Measurements from ENCODE around the gene ADGRE1. TPM values are rescaled to one million over a fixed set of nuclear protein-coding genes. Genes with fewer than 3 reads are reported as not detected.

The ADGRE1 gene
- total and polyA plus RNA-seq, 2 of the 8 experiments (the other 6 are each of a cell fraction or from before 2014, with no cell fraction given) = not detected

GRCh38 chr19:6916952-6917351 lies 29.6 kb downstream of the ADGRE1 start:
- Histone ChIP-seq H2BK20ac (ENCODE audit: low read length) (no peak overlapping the region), H3K36me3 (ENCODE audit: control insufficient read depth in 2 of 4, insufficient read depth in 4 of 4, low read length in 3 of 4) (no peaks in the 10 kb centered on the region), H3K4me1 (replicated peaks in 1 of 4; ENCODE audit: control insufficient read depth in 3 of 4, insufficient read depth in 4 of 4, low read length in 3 of 4) (no peaks in the 10 kb centered on the region), H2AK5ac (ENCODE audit: low read depth, low read length) (no peak overlapping the region), H4K8ac (ENCODE audit: extremely low read depth, insufficient read depth, low read length) (no peak overlapping the region), H3K9ac (replicated peaks in 1 of 4; ENCODE audit: extremely low read depth in 1 of 4, low read depth in 3 of 4, low read length in 3 of 4) (no peak overlapping the region), H2BK12ac (ENCODE audit: low read depth, low read length) (no peak overlapping the region), H4K20me1 (replicated peaks in 1 of 2; ENCODE audit: control insufficient read depth in 1 of 2, insufficient read depth in 2 of 2, low read length in 2 of 2) (no peaks in the 10 kb centered on the region), H3K9me3 (ENCODE audit: insufficient read depth in 2 of 2, low read depth in 1 of 2, low read length in 1 of 2) (peaks cover 54 to 72% of the 10 kb centered on the region in 2 experiments), H2AFZ (ENCODE audit: low read length) (no peak overlapping the region), H3K79me1 (ENCODE audit: low read depth, low read length) (no peaks in the 10 kb centered on the region), H3K14ac (ENCODE audit: insufficient read length) (no peak overlapping the region), H4K5ac (ENCODE audit: insufficient read length, low read depth, low read length) (no peak overlapping the region), H3K4ac (replicated peaks; ENCODE audit: insufficient read length, low read depth, low read length) (no peak overlapping the region), H3K79me2 (ENCODE audit: control insufficient read depth in 1 of 2, insufficient read depth in 2 of 2, low read length in 2 of 2) (no peaks in the 10 kb centered on the region), H3K18ac (ENCODE audit: extremely low read depth, low read length) (no peak overlapping the region), H2BK5ac (ENCODE audit: low read depth, low read length) (no peak overlapping the region), H3K56ac (replicated peaks; ENCODE audit: insufficient read length, low read depth, low read length) (no peak overlapping the region), H3K27me3 (replicated peaks in 1 of 4; ENCODE audit: control insufficient read depth in 3 of 4, extremely low read depth in 1 of 4, insufficient read depth in 3 of 4, low read length in 3 of 4) (no peaks in the 10 kb centered on the region), H3K23me2 (ENCODE audit: low read depth, low read length) (no peaks in the 10 kb centered on the region), H3K27ac (ENCODE audit: low read depth, low read length) (no peak overlapping the region), H4K91ac (replicated peaks; ENCODE audit: insufficient read length, low read length) (no peak overlapping the region), H3K23ac (ENCODE audit: insufficient read length) (no peak overlapping the region), H2BK120ac (replicated peaks; ENCODE audit: low read depth, low read length) (no peak overlapping the region), H3K4me2 (ENCODE audit: insufficient read depth in 1 of 2, low read depth in 2 of 2, low read length in 2 of 2) (no peak overlapping the region), H3K4me3 (ENCODE audit: extremely low read depth in 1 of 4, insufficient read depth in 2 of 4, low read depth in 3 of 4, low read length in 4 of 4) (no peak overlapping the region), H2BK15ac (ENCODE audit: low read length) (no peak overlapping the region)
- no peak for DNase-seq (ENCODE audit: low read depth in 1 of 2, low spot score in 2 of 2)
- no peak for FAIRE-seq
- CTCF ChIA-PET (ENCODE audit: partially characterized antibody) = no interaction called here
- 71% methylated on average over 3 of the region's 3 CpGs; no CpG with 5 or more reads in 1 of the 2 experiments for WGBS, 2 experiments (ENCODE audit: extremely low coverage in 1 of 2, insufficient coverage in 1 of 2, insufficient read length in 1 of 2, insufficient replicate concordance in 2 of 2, low coverage in 1 of 2, low lambda C conversion rate in 2 of 2, missing lambda C conversion rate in 1 of 2)
- POLR2A ChIA-PET (ENCODE audit: partially characterized antibody) = no interaction called here
- TF ChIP-seq MAX (IDR thresholded peaks at IDR 0.05) (no peak), JUND (IDR thresholded peaks at IDR 0.05; ENCODE audit: low read length) (no peak), SUZ12 (IDR thresholded peaks at IDR 0.05; ENCODE audit: low read length) (no peak), YY1 (IDR thresholded peaks at IDR 0.05; ENCODE audit: low read depth, low read length) (no peak), CTBP2 (IDR thresholded peaks at IDR 0.05; ENCODE audit: borderline replicate concordance, insufficient read depth, insufficient read length, low read length) (no peak), GTF2F1 (IDR thresholded peaks at IDR 0.05; ENCODE audit: borderline replicate concordance, low read depth, low read length) (no peak), JUN (IDR thresholded peaks at IDR 0.05; ENCODE audit: low read depth, low read length) (no peak), TAF1 (IDR thresholded peaks at IDR 0.05; ENCODE audit: low read depth, low read length) (no peak), NANOG (IDR thresholded peaks at IDR 0.05; ENCODE audit: insufficient read depth, low read depth, low read length, poor library complexity, severe bottlenecking) (no peak), SIRT6 (IDR thresholded peaks at IDR 0.05; ENCODE audit: low read length) (no peak), MAFK (IDR thresholded peaks at IDR 0.05; ENCODE audit: low read depth, low read length) (no peak), CBX5 (IDR thresholded peaks at IDR 0.05; ENCODE audit: low read depth, low read length) (no peak), SAP30 (IDR thresholded peaks at IDR 0.05; ENCODE audit: insufficient read depth, insufficient replicate concordance, low read length) (no peak), RXRA (IDR thresholded peaks at IDR 0.05; ENCODE audit: insufficient read depth, low read depth, low read length) (no peak), CREB1 (IDR thresholded peaks at IDR 0.05) (no peak)

All from H1 (cell line).